NCI-H1694 (cell line): Measurements from ENCODE around the gene C2orf72.
"Not testable (repeated sequence)": the region's sequence is repeated elsewhere in the genome, so short reads cannot be mapped to it uniquely, and the experiment has no call there.

Experiments used
- DNase-seq: peaks from one replicate; lab custom pipeline; 2025; lab: John Stamatoyannopoulos, UW

Gene C2orf72

DNA sequence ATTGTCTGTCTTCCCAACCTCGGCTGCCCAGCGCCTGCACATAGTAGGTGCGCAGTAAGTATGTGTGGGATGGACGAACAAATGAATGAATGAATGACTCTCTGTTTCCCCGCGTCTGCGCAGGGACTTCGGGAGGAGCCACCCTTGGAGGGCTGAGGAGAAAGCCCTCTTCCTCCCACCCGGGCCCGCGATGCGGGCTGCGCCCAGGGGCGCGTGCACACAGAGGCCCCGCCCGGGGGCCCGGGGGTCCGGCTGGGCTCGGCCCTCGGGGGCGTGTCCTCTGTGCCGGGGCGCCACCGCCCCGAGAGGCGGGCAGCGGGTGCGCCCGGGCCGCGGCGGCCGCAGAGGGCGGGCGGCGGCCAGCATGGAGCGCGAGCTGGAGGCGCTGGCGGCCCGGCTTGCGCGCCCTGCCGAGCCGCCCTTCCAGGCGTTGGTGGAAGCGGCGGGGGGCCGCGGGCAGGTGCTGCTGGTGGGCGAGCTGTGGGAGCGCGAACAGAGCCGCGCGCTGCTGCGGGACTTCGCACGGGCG, at the start of gene C2orf72:
TSS of gene C2orf72 (plus strand) at position 322 of the 529 bp plus-strand sequence. CDS start at position 365, 43 bp downstream.
- no peak for DNase-seq

DNA sequence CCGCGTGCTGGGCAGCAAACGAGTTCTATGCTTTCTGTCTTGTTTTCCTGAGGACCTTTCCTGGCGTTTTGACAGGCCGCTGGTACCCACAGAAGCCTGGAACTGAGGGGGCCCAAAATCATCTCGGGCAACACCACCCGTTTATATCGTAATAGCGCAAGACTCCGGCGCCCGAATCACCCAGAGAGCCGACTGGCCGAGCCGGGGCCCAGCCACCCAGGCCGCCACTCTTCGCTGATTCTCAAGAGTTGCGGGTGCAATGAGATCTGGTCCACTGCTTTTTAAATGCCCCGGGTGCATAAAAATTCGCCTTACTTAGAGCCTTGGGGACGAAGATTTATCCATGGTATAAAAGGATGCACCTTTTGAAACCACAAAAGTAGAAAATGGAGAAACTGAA, 47.6 kb upstream of the C2orf72 start:
- DNase-seq, result no peak

DNA sequence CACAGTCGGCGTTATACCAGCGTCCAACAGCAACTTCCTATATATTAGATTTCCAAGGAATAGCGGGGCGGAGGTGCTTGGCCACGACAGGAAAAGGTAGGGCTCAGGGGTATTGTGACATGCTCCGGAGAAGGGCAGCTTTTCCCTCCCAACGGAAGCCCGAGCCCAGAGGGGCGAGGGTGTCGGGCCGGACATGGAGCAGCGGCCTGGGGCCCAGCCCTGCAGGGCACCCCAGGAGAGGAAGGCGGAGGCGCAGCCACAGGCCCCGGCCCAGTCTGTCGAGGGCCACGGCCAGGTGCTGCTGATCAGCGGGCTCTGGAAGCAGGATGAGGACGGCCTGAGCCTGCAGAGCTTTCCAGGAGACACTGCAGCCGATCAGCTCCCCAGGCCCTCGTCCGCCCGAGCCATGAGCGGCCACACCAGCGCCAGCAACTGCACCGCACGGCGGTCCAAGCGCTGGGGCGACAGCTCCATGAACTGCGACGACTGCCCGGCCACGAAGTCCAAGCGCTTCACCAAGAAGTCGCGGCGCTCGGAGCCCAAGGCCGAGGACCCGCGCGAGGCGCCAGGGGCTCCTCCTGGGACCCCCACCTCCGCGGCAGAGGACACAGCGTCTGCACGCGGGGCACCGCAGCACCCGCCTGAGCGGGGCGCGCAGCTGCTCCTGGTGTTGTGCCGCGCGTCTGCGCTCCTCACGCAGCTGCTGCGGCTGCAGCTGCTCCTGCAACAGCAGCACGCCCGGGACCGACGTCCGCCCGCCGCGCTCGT, 47.0 kb upstream of the C2orf72 start:
- DNase-seq, result no peak

GRCh38 chr2:230990899-230991150, 46.5 kb upstream of the C2orf72 start:
- DNase-seq, result no peak

GRCh38 chr2:230991598-230991997, 45.7 kb upstream of the C2orf72 start:
- DNase-seq, result no peak

- DNase-seq, result no peak
Measured at GRCh38 chr2:230995821-230996220, 41.5 kb upstream of the C2orf72 start, which contains the start of gene SPATA3. Gene SPATA3 (plus strand): TSS chr2:230996121. CDS start chr2:230996234, 113 bp downstream.

DNA sequence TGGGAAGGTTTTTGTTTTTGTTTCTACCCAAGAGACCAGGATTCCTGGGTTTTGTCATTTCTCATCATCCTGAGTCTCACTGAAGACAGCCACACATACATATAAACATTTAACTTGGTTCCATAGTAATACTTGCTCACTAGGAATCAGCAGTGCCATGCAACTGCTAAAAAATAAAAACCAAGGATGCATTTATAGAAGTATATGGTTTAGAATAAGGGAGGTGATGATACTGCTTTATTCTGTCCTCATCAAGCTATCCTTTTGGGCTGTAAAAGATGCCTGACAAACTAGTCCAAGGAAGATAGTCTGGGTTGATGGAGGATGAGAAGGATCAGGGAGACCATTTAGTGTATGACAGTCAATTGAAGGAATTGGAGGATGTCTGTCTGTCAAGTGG, 40.7 kb upstream of the C2orf72 start:
- no peak for DNase-seq

- no peak for DNase-seq
Measured at GRCh38 chr2:230998882-230999281, 38.4 kb upstream of the C2orf72 start.

DNA sequence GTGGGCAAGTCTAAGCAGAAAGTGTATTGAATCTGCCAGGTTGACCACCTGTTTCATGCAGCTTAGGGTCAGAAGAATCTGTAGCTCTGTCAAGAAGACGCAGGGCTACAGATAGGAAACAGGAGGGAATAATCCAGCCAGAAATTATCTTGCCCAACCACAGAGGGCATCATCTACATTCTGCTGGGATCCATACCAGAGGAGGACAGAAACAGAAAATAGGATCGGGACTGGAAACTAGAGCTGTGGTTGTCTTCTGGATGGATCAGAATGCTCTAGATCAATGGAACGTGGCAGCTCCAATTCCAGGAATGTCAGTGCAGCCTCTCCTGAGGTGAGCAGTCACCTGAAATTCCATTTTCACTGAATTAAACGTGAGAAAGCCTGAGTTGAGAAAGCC, 37.8 kb upstream of the C2orf72 start:
- DNase-seq, result no peak

- no peak for DNase-seq
Measured at GRCh38 chr2:231000211-231000904, 37.0 kb upstream of the C2orf72 start.

DNA sequence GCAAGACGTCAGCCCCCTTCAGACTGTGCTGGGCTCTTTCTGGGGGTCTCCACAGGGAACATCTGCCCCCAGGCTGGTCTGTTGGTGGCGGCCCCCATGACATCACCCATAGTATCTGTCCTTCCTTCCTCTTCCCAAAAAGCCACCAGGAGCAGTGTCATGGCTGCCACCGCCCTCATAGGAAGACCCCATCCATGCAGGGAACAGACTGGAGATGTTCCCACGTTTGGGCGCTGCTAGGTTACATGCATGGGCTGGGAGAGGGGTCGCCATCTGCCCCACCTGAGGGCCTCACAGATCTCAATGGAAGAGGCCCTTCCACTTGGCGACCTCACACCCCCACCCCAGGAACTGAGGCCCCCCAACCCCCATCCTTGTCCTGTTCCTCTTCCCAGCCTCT, 36.3 kb upstream of the C2orf72 start:
- no peak for DNase-seq

DNA sequence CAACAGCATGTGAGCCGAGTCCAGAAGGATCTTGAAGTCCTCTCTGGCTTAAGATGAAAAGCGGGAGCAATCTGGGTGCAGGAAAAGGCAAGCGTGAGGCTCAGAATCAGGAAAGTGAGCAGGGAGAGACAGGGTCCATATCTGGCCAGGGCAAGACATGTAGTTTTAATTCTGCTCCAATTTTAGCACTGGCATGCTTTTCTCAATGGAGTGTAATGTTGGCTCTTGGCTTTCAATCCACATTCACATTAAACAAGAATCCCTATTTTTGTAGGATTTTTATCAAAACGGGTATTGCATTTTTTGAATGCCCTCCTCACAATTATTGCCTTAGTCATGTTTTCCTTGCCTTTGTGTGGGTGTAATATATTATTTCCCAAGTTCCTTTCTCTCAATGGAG, 35.4 kb upstream of the C2orf72 start:
- DNase-seq, result no peak

- DNase-seq, result no peak
Measured at GRCh38 chr2:231002641-231003040, 34.7 kb upstream of the C2orf72 start.

- no peak for DNase-seq
Measured at GRCh38 chr2:231003186-231003585, 34.1 kb upstream of the C2orf72 start.

DNA sequence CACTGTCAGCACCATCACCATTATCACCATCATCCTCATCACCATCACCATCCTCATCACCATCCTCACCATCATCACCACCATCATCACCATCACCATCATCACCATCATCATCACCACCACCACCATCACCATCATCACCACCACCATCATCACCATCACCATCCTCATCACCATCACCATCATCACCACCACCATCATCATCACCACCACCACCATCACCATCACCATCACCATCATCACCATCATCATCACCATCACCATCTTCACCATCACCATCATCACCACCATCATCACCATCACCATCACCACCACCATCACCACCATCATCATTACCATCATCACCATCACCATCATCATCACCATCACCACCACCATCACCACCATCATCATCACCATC, 32.4 kb upstream of the C2orf72 start:
- not testable (repeated sequence) for DNase-seq

GRCh38 chr2:231007286-231008098, 29.8 kb upstream of the C2orf72 start:
- DNase-seq, result no peak

GRCh38 chr2:231008131-231008530, 29.2 kb upstream of the C2orf72 start:
- DNase-seq, result no peak

GRCh38 chr2:231009236-231009919, 27.9 kb upstream of the C2orf72 start:
- no peak for DNase-seq

GRCh38 chr2:231010201-231010730, 27.1 kb upstream of the C2orf72 start:
- DNase-seq, result no peak

DNA sequence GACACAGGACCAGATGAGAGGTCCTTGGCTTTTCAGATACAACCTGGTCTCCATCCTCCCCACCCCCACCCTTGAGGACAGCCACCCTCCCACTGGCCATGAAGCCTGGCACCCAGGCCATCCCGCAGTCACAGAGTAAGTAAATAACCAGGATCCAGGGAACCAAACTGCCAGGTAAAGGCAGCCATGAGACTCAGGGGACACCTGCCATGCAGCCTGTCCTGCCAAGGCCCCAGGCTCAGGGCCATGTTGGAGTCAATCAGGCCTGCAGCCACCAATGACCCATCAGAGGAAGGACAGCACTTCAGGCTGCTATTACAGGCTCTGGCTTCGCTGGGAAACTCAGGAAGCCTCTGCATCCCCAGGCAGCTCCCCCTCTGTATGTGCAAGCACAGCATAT, 25.8 kb upstream of the C2orf72 start:
- no peak for DNase-seq

DNA sequence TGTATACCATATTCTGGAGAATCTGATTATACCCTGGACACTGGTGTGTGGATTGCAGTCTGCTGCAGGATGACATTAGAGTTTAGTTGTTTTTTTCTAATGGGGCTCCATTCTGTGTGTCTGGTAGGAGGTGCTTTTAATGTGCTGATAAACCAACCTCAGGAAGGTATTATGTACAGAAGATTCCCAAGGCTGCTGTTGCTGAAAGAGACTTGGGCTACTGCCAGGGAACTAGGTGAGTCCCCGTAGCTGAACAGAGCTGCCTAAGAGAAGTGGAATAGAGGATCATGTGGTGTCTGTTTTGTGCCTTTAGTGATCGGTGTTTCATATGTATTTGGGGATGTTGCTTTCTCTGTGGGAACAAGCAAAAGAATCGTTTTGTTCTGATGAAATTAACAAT, 24.9 kb upstream of the C2orf72 start:
- no peak for DNase-seq

- no peak for DNase-seq
Measured at GRCh38 chr2:231013820-231014219, 23.5 kb upstream of the C2orf72 start.
